BJ (cell line): ENCODE data around the gene PIGQ. TPM values are rescaled to one million over a fixed set of nuclear protein-coding genes. Genes with fewer than 3 reads are reported as not detected.

Experiments used
- CTCF ChIA-PET: fragments of 350-600 bp; formaldehyde crosslinking; extraction: SDS; loops from one replicate; lab custom pipeline; 2021; ENCODE audit warnings: antibody characterized with exemption, inconsistent platforms; lab: Yijun Ruan, JAX
- POLR2A ChIA-PET: fragments of 300-600 bp; sonication (Branson Sonifier 250); formaldehyde crosslinking; extraction: SDS; loops from one replicate; lab custom pipeline; 2021; ENCODE audit warnings: antibody characterized with exemption; lab: Charles Lee
- DNase-seq: peaks from one replicate; pipeline ENCODE4 v3.0.0-alpha.2; 2011; ENCODE audit warnings: low read depth
- H3K27me3 ChIP-seq: 2 replicates; pipeline ENCODE4 v1.6.0; 2011; ENCODE audit warnings: low read length; ENCODE audit not compliant: control insufficient read depth, insufficient read depth
- H3K36me3 ChIP-seq: 2 replicates; pipeline ENCODE4 v1.5.1; 2011; ENCODE audit warnings: low read length; ENCODE audit not compliant: control insufficient read depth, insufficient read depth
- H3K4me3 ChIP-seq: 2 replicates; pipeline ENCODE4 v1.5.1; 2011; ENCODE audit warnings: low read depth, mild to moderate bottlenecking, control low read depth, low read length
- CTCF ChIP-seq: IDR thresholded peaks from 2 replicates; pipeline ENCODE4 v1.5.1; 2011; ENCODE audit warnings: low read depth, mild to moderate bottlenecking, control low read depth, inconsistent platforms, low read length, moderate library complexity; ENCODE audit not compliant: insufficient read depth
- polyA plus RNA-seq: library from polyadenylated mRNA; depleted of rRNA; stranded (reverse); fragments of >200 nt; gene quantifications from 2 replicates; pipeline ENCODE4 v1.2.3, GENCODE V29; 2011

PIGQ gene
- polyA plus RNA-seq, 1 experiment, result 26.6 TPM

GRCh38 chr16:600781-601180 lies 31.0 kb downstream of the PIGQ start:
- CTCF ChIA-PET, result interaction anchor here (0.6 to 1.8 kb wide), 4 partner anchors 22 to 101 kb away, joined by 3 to 5 read pairs (median 3); no protein-coding TSS in a partner anchor
- Histone ChIP-seq H3K27me3 (no peaks in the 10 kb centered on the region), H3K36me3 (peaks cover 6% of the 10 kb centered on the region), H3K4me3 (no peak overlapping the region)
- no peak for DNase-seq
- 0 out of 2 replicates have a peak, but pooled peaks have one; percentile 19 for TF ChIP-seq CTCF
- POLR2A ChIA-PET, result no interaction called here

GRCh38 chr16:603933-604332 lies 34.2 kb downstream of the PIGQ start:
- TF ChIP-seq CTCF, result no peak
- no peaks in the 10 kb centered on the region for H3K27me3 ChIP-seq
- ChIA-PET CTCF (no interaction called here), POLR2A (no interaction called here)
- DNase-seq, result no peak
- peaks cover 4% of the 10 kb centered on the region for H3K36me3 ChIP-seq
- no peak overlapping the region for H3K4me3 ChIP-seq

- POLR2A ChIA-PET, result no interaction called here
- no peaks in the 10 kb centered on the region for H3K27me3 ChIP-seq
- TF ChIP-seq CTCF, result no peak
- peaks cover 1% of the 10 kb centered on the region; the same call in 1 of the 2 replicates for H3K36me3 ChIP-seq
- no peak for DNase-seq
- CTCF ChIA-PET, result no interaction called here
- H3K4me3 ChIP-seq, result no peak overlapping the region
Observed at GRCh38 chr16:606656-607307, 37.0 kb downstream of the PIGQ start.

- Histone ChIP-seq H3K4me3 (no peak overlapping the region), H3K36me3 (peaks cover 1% of the 10 kb centered on the region; the same call in 1 of the 2 replicates), H3K27me3 (no peaks in the 10 kb centered on the region)
- CTCF ChIA-PET, result no interaction called here
- no peak for TF ChIP-seq CTCF
- no peak for DNase-seq
- POLR2A ChIA-PET, result no interaction called here
Observed at GRCh38 chr16:608019-608418, 38.3 kb downstream of the PIGQ start.

GRCh38 chr16:609316-609715 lies 39.5 kb downstream of the PIGQ start:
- DNase-seq, result no peak
- POLR2A ChIA-PET, result no interaction called here
- no peak for TF ChIP-seq CTCF
- no peak overlapping the region for H3K4me3 ChIP-seq
- CTCF ChIA-PET, result interaction anchor here (0.6 to 1.0 kb wide), 2 partner anchors 17 to 209 kb away, joined by 3 read pairs; no protein-coding TSS in a partner anchor
- H3K36me3 ChIP-seq, result peaks cover 1% of the 10 kb centered on the region; the same call in 1 of the 2 replicates
- H3K27me3 ChIP-seq, result no peaks in the 10 kb centered on the region
